ENCODE measurements around the gene NRG3.

NRG3 gene

GRCh38 chr10:81885491-81885890, 10.5 kb downstream of the NRG3 start:
- DNase-seq, result no peak

GRCh38 chr10:81886939-81887338, 11.9 kb downstream of the NRG3 start:
- no peak for DNase-seq

- DNase-seq, result no peak
Observed at GRCh38 chr10:81889181-81889769, 14.3 kb downstream of the NRG3 start.

GRCh38 chr10:81894616-81895015, 19.6 kb downstream of the NRG3 start:
- DNase-seq, result no peak

GRCh38 chr10:81898518-81898917, 23.5 kb downstream of the NRG3 start:
- no peak for DNase-seq

- DNase-seq, result no peak
Observed at GRCh38 chr10:81900989-81901388, 26.0 kb downstream of the NRG3 start.

GRCh38 chr10:81903472-81903871, 28.5 kb downstream of the NRG3 start:
- no peak for DNase-seq

- no peak for DNase-seq
Observed at GRCh38 chr10:81905161-81905560, 30.2 kb downstream of the NRG3 start.

- no peak for DNase-seq
Observed at GRCh38 chr10:81909453-81909852, 34.5 kb downstream of the NRG3 start.

- no peak for DNase-seq
Observed at GRCh38 chr10:81911328-81911727, 36.3 kb downstream of the NRG3 start.

GRCh38 chr10:81914736-81915503, 39.9 kb downstream of the NRG3 start:
- DNase-seq, result no peak

GRCh38 chr10:81915504-81915897, 40.5 kb downstream of the NRG3 start:
- DNase-seq, result no peak

GRCh38 chr10:81917666-81918065, 42.7 kb downstream of the NRG3 start:
- DNase-seq, result no peak

- DNase-seq, result no peak
Observed at GRCh38 chr10:81918766-81919165, 43.8 kb downstream of the NRG3 start.

- DNase-seq, result no peak
Observed at GRCh38 chr10:81920213-81920829, 45.3 kb downstream of the NRG3 start.

GRCh38 chr10:81928119-81928518, 53.1 kb downstream of the NRG3 start:
- DNase-seq, result no peak

GRCh38 chr10:81943583-81943982, 68.6 kb downstream of the NRG3 start:
- DNase-seq, result no peak

GRCh38 chr10:81944609-81945008, 69.6 kb downstream of the NRG3 start:
- DNase-seq, result no peak

- DNase-seq, result no peak
Observed at GRCh38 chr10:81949283-81949682, 74.3 kb downstream of the NRG3 start.

GRCh38 chr10:81950358-81950757, 75.4 kb downstream of the NRG3 start:
- no peak for DNase-seq

- no peak for DNase-seq
Observed at GRCh38 chr10:81953420-81953819, 78.4 kb downstream of the NRG3 start.

- no peak for DNase-seq
Observed at GRCh38 chr10:81957976-81958375, 83.0 kb downstream of the NRG3 start.

GRCh38 chr10:81959016-81959415, 84.0 kb downstream of the NRG3 start:
- DNase-seq, result no peak

- DNase-seq, result no peak
Observed at GRCh38 chr10:81961451-81962184, 86.6 kb downstream of the NRG3 start.

Data from islet precursor cell (in vitro differentiated cells).